T-helper 2 cell treated with Interferon-gamma antibody and Interleukin-4, amounts not matched to agents 100 ng/mL and 5 ng/mL, for 36 hours (primary cell): ENCODE measurements around the gene SSBP2. TPM values are rescaled to one million over a fixed set of nuclear protein-coding genes. Genes with fewer than 3 reads are reported as not detected.

ENCODE experiments used
- intact Hi-C: fragments of 100-400 bp; cut with micrococcal nuclease; formaldehyde crosslinking; loops from one replicate; pipeline ENCODE4 v1.15.1; 2023
- total RNA-seq: library from RNA; stranded (reverse); gene quantifications from 2 replicates; pipeline ENCODE4 v1.2.3, GENCODE V29; 2022

The SSBP2 gene
- total RNA-seq, 1 donor from 2014 or later = 44.3 TPM

- intact Hi-C loops = no loop called here
These were observed 348.5 kb downstream of the SSBP2 start for GRCh38 chr5:81402192-81402930.

GRCh38 chr5:81401266-81401665 is 349.6 kb downstream of the SSBP2 start:
- intact Hi-C loops = no loop called here

GRCh38 chr5:81400375-81400774 is 350.5 kb downstream of the SSBP2 start:
- intact Hi-C loops = no loop called here

GRCh38 chr5:81398741-81399140 is 352.2 kb downstream of the SSBP2 start:
- intact Hi-C loops = no loop called here

- intact Hi-C loops = no loop called here
These were observed 353.7 kb downstream of the SSBP2 start for GRCh38 chr5:81397176-81397575.

GRCh38 chr5:81395262-81395661 is 355.6 kb downstream of the SSBP2 start:
- intact Hi-C loops = no loop called here

GRCh38 chr5:81393783-81394718 is 356.8 kb downstream of the SSBP2 start, which contains the start of gene ACOT12:
Gene ACOT12 (minus strand): TSS chr5:81394134. CDS start chr5:81394114, 20 bp downstream.
- intact Hi-C loops = no loop called here

- intact Hi-C loops = no loop called here
These were observed 357.5 kb downstream of the SSBP2 start for GRCh38 chr5:81393430-81393782.

- intact Hi-C loops = no loop called here
These were observed 361.9 kb downstream of the SSBP2 start for GRCh38 chr5:81389025-81389424.

GRCh38 chr5:81388169-81388568 is 362.7 kb downstream of the SSBP2 start:
- intact Hi-C loops = no loop called here

- intact Hi-C loops = no loop called here
These were observed 367.0 kb downstream of the SSBP2 start for GRCh38 chr5:81383867-81384266.

GRCh38 chr5:81371354-81371876 is 379.5 kb downstream of the SSBP2 start:
- intact Hi-C loops = no loop called here

GRCh38 chr5:81370912-81371311 is 380.0 kb downstream of the SSBP2 start:
- intact Hi-C loops = no loop called here

GRCh38 chr5:81365541-81365940 is 385.4 kb downstream of the SSBP2 start:
- intact Hi-C loops = no loop called here

- intact Hi-C loops = no loop called here
These were observed 387.6 kb downstream of the SSBP2 start for GRCh38 chr5:81363093-81363871.

Other genes starting within 250 kb of the SSBP2 start
- 7.6 and 7.7 TPM in 2 replicates for gene ATG10, start 220.9 kb upstream of the SSBP2 start, total RNA-seq